ENCODE measurements around the gene CTDSP1.

Gene CTDSP1

DNA sequence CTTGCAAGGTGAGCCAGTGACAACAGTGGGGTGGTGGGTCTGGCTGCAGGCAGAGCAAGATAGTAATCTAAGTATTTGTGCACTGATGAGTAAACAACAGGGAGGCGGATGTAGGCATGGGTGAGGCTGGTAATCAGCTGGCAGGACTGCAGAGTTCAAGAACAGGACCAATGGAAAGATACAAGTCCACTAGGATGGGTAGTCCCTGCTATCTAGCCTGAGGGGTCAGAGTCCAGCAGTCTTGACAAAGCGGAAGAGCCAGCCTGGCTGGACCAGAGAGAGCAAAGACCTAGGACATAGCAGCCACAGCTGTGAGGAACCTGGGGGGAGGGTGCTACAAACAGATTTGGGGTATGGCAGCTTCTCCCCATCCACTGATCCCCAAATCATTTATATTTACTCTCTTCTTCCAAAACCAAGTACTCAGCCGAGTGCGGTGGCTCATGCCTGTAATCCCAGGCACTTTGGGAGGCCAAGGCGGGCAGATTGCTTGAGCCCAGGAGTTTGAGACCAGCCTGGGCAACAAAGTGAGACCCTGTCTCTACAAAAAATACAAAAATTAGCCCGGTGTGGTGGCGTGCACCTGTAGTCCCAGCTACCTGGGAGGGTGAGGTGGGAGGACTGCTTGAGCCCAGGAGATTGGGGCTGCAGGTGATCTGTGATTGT, 45.2 kb downstream of the CTDSP1 start:
- H3K4me1 Mint-ChIP-seq: peaks cover 4% of the 10 kb centered on the region
- peaks cover 38% of the 10 kb centered on the region for H3K36me3 Mint-ChIP-seq
- peak overlapping the region; percentile 13 for H3K27ac Mint-ChIP-seq
- no peak overlapping the region for H3K4me3 Mint-ChIP-seq
- no peaks in the 10 kb centered on the region for H3K9me3 Mint-ChIP-seq
- DNase-seq (ENCODE audit: low spot score in 2 of 2): no peak
- no peak for ATAC-seq

- peak overlapping the region; percentile 13 for H3K27ac Mint-ChIP-seq
- peaks cover 46% of the 10 kb centered on the region for H3K36me3 Mint-ChIP-seq
- H3K9me3 Mint-ChIP-seq: no peaks in the 10 kb centered on the region
- no peak for ATAC-seq
- H3K4me1 Mint-ChIP-seq: peaks cover 2% of the 10 kb centered on the region
- H3K4me3 Mint-ChIP-seq: no peak overlapping the region
- DNase-seq (ENCODE audit: low spot score in 2 of 2): no peak
These were observed 45.9 kb downstream of the CTDSP1 start for GRCh38 chr2:218445602-218446001.

DNA sequence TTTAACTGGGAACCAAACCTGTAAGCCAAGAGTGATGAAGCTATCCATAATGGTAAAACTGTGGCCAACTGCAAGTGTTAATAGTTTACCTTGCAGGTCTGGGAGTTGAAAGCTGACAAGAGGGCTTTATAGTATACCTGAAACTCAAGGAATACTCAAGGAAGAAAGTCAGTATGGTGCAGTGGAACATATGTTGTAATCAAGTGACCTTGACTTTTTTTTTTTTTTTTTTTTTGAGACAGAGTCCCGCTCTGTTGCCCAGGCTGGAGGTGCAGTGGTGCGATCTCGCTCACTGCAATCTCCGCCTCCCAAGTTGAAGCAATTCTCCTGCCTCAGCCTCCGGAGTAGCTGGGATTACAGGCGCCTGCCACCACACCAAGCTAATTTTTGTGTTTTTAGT, 46.9 kb downstream of the CTDSP1 start:
- Mint-ChIP-seq H3K27ac (no peak overlapping the region), H3K4me1 (no peaks in the 10 kb centered on the region), H3K36me3 (peaks cover 52% of the 10 kb centered on the region), H3K4me3 (no peak overlapping the region), H3K9me3 (no peaks in the 10 kb centered on the region)
- no peak for DNase-seq (ENCODE audit: low spot score in 2 of 2)
- ATAC-seq: no peak

GRCh38 chr2:218447072-218447471, 47.4 kb downstream of the CTDSP1 start:
- DNase-seq (ENCODE audit: low spot score in 2 of 2) (no peak), ATAC-seq (no peak)
- Mint-ChIP-seq H3K4me3 (no peak overlapping the region), H3K4me1 (no peaks in the 10 kb centered on the region), H3K9me3 (no peaks in the 10 kb centered on the region), H3K27ac (no peak overlapping the region), H3K36me3 (peaks cover 56% of the 10 kb centered on the region)

DNA sequence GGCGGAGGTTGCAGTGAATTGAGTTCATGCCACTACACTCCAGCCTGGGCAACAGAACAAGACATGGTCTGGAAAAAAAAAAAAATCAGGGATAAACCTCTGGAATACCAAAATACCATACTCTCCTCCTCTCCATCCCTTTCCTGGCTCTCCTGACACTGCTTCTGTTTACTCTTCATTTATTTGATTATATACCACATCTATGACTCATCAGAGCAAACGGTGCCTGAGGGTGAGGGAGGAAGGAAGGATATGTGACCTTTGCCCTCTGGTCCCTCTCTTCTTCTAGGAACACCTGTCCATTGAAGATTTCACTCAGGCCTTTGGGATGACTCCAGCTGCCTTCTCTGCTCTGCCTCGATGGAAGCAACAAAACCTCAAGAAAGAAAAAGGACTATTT, 49.3 kb downstream of the CTDSP1 start:
- no peaks in the 10 kb centered on the region for H3K9me3 Mint-ChIP-seq
- peak overlapping the region; percentile 58 for H3K27ac Mint-ChIP-seq
- no peak for ATAC-seq
- H3K4me1 Mint-ChIP-seq: no peaks in the 10 kb centered on the region
- no peak for DNase-seq (ENCODE audit: low spot score in 2 of 2)
- H3K36me3 Mint-ChIP-seq: peaks cover 75% of the 10 kb centered on the region
- H3K4me3 Mint-ChIP-seq: no peak overlapping the region

DNA sequence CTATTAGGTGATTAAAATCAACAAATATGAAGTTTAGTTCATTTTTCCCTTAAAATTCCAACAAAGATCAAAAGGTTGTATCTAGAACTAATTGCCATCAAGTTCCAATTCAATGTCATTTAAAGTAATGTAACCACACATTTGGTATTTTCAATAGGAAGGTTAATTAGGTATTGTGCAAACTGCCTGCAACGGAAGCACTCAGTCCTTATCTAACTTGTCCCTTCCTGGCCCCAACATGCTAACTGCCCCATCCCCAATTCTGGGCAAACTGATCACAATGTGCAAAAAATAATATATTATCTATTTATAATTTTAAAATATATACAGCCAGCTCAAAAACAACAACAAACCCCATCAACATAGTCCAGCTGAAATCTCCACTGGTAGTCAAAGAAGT, 52.4 kb downstream of the CTDSP1 start:
- H3K9me3 Mint-ChIP-seq: peaks cover 4% of the 10 kb centered on the region
- DNase-seq (ENCODE audit: low spot score in 2 of 2) (no peak), ATAC-seq (no peak)
- H3K4me1 Mint-ChIP-seq: no peaks in the 10 kb centered on the region
- no peak overlapping the region for H3K27ac Mint-ChIP-seq
- H3K36me3 Mint-ChIP-seq: peaks cover 95% of the 10 kb centered on the region
- H3K4me3 Mint-ChIP-seq: no peak overlapping the region
